HG02970 (cell line): ENCODE data around the gene LAMC3.
"Not testable (repeated sequence)": the region's sequence is repeated elsewhere in the genome, so short reads cannot be mapped to it uniquely, and the experiment has no call there.

Source experiments
- ATAC-seq: cut with Tn5 transposase; IDR thresholded peaks from one replicate; pipeline ENCODE4 v1.9.1; 2021; ENCODE audit warnings: mild to moderate bottlenecking, moderate library complexity, moderate number of reproducible peaks; ENCODE audit not compliant: unreplicated experiment, low FRiP score

Gene LAMC3

DNA sequence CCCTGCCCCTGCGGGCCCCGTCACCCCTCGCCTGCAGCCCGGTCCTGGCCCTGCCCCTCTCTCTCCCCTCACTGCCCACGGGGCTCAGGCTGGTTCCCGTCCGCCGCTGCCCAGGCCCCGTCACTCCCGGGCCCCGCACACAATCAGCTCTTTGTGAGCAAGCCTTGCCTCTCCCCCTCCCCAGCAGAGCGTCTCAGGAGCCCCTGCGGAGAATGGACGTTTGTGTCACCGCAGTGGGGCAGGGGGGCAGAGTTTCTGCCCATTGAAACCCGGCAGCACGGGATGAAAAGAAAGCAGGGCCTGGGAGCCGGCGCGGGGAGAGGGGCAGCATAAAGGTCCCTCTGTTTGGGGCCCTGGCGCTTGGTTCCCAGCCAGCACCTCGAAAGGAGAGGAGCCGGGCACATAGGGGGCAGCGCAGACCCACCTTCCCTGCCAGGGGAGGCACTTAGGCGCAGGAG, 102.9 kb downstream of the LAMC3 start:
- no peak for ATAC-seq

DNA sequence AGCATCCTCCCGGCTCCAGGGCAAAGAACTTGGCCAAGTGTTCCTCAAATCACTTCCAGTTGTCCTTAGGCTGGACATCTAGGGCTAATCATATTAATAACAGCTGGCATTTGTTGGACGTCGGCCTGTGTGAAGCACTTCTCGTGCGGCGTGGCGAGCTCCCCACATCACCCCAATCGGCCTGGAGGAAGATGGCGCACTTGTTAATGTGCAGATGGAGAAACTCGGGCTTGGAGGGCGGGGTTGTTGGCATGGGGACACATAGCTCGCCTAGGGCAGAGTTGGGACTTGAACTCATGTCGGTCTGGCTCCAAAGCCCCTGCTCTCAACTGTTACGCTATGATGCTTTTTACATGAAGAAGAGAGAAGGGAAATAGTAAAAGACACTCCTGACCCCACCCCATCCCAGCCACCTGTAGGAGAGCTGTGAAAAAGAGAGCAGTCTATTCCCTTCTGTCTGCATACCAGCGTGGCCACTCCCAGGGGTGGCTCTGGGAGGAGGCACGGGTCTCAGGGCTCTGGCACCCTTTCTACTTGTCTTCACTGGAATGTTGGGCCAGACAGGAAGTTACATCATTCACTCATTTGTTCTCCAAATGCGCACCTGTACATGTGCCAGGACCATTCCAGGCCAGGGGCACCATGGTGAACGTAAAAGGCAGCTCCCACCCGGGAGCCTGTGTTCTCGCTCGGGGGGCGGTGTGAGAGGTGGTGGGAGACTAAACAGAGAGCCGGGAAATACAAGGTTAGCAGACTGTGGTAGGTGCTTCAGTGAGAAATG, 103.6 kb downstream of the LAMC3 start:
- no peak for ATAC-seq

GRCh38 chr9:131113655-131114054, 104.7 kb downstream of the LAMC3 start:
- no peak for ATAC-seq

GRCh38 chr9:131114084-131114535, 105.1 kb downstream of the LAMC3 start:
- no peak for ATAC-seq

DNA sequence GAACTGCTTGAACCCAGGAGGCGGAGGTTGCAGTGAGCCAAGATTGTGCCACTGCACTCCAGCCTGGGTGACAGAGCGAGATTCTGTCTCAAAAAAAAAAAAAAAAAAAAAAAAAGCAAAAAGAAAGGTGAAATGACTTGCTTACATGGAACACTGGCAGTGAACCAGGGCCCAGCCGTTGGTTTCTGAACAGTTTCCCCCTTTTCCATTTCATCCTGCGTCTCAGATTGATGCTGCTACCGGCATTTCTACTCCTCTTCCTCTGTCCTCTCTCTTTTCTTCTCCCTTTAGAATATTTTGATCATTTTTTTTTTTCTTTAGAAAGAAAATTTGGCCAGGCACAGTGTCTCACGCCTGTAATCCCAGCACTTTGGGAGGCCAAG, 106.4 kb downstream of the LAMC3 start:
- ATAC-seq = not testable (repeated sequence)

DNA sequence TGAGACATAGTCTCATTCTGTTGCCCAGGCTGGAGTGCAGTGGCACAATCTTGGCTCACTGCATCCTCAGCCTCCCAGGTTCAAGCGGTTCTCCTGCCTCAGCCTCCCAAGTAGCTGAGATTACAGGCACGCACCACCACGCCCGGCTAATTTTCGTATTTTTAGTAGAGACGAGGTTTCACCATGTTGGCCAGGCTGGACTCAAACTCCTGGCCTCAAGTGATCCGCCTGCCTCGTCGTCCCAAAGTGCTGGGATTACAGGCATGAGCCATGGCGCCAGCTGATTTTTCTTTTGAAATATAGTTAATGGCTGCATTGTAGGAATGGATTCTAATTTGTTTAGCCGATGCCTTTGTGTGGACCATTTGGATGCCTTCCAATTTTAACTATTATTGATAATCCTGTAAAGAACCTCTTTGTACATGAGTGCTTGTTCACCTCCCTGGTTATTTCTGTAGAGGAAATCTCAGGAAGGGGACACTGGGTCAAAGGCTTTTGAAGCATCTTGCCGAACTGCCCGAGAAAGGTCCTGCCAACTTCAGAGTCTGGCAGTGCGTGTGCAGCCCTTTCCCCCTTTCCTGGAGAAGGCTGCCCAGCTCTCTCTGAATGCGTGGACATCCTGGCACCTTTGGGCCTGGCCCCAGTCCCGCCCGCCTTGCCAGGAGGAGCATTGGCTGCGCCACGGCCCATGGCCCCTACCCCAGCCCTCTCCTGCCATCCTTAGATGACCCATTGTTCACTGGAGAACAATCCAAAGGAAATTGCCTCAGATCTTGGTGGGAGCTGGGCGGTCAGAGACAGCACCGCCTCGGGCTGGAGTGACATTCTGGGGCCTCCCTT, 107.5 kb downstream of the LAMC3 start:
- ATAC-seq = no peak

DNA sequence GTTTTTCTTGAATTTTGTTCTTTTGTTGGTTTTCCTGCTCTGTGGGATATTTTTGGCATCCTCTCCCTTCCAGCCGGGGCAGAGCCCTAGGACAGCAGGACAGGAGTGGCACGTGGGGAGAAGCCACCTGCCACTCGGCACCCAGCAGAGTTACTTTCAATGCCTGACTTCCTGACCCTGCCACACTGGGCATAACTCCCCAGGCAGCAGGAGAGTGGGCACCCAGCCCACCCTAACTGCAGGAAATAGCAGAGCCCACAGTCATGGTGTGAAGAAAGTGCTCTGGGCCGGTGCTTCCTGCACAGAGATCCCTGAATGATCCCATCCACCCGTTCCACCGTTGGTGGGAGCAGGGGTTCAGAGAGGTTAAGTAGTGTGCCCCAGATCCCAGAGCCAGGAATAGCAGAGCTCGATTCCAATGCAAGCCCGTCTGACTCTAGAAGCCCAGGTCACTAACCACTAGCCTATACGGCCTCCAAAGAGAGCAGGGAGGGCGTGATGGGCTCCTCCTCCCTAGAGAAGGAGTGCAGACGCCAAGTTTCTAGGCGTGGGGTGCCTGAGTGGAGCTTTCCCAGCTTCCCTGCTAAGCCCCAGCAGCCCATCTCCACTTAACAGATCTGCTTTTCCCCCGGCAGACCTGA, 108.3 kb downstream of the LAMC3 start:
- ATAC-seq = no peak

DNA sequence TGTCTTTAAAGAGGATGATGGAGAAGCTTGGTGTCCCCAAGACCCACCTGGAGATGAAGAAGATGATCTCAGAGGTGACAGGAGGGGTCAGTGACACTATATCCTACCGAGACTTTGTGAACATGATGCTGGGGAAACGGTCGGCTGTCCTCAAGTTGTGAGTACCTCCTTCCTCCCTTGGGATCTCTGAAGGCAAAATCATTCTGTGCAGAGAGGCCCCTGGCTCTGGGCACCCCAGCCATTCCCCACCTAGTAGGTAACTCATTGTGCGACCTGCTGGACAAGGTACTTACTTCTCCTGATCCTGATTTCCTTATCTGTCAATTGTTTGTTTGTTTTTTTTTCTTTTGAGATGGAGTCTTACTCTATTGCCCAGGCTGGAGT, 108.8 kb downstream of the LAMC3 start:
- ATAC-seq = no peak

DNA sequence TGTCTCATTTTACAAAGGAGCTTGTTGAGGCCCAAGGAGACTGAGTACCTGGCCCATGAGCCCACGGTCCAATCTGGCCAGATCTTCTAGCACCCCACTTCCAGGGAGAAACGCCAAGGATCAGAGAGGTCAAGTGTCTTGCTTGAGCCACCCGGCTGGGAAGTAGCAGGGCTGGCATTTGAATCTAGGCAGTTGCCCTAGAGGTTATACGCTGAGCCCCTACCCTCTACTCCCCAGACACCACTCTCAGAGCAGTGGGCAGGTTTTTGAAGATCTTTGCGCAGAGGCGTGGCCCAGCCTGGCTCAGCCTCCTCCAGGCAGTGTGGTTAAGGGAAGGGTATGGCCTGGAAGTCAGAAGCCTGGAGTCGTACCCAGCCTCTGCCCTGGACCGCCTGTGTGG, 110.6 kb downstream of the LAMC3 start:
- ATAC-seq = no peak

GRCh38 chr9:131120620-131121228, 111.8 kb downstream of the LAMC3 start:
- no peak for ATAC-seq

DNA sequence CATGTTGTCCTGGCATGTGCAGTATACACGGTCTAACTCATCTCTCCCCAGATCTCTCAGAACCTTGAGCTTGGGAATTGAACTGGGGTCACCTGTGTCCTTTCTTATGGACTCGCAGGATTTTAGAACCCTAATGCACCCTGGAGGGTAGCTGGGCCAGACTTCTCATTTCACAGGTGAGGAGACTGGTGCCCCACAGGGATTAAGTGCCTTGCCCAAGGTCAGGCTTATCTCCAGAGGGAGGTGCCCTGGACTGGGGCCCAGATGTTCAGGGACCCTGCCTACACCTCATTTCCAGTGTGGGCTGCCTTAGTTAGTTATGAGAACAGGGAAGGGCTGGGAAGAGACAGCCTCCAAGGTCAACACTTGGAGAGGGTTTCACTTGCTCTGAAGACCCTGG, 112.4 kb downstream of the LAMC3 start:
- ATAC-seq = no peak

DNA sequence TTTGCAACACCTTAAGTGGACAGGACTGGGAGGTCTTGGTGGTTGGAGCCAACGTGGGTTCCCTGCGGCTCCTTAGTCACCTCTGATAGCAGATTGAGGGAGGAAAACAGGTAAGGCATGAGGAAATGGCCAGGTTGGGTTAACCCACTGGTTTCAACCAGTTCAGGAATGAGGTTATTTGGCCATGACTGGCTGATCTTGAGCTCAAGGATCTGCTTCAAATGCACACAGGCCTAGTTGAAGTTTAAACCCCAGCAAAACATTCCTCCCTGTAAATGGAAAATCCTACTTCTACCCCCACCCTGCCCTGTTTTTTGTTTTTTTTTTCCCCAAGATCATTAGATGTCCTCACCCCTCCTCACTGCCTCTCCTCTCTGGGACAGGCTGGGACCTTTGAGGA, 113.2 kb downstream of the LAMC3 start:
- ATAC-seq = no peak

- no peak for ATAC-seq
These were observed 116.0 kb downstream of the LAMC3 start for GRCh38 chr9:131125038-131125287.

DNA sequence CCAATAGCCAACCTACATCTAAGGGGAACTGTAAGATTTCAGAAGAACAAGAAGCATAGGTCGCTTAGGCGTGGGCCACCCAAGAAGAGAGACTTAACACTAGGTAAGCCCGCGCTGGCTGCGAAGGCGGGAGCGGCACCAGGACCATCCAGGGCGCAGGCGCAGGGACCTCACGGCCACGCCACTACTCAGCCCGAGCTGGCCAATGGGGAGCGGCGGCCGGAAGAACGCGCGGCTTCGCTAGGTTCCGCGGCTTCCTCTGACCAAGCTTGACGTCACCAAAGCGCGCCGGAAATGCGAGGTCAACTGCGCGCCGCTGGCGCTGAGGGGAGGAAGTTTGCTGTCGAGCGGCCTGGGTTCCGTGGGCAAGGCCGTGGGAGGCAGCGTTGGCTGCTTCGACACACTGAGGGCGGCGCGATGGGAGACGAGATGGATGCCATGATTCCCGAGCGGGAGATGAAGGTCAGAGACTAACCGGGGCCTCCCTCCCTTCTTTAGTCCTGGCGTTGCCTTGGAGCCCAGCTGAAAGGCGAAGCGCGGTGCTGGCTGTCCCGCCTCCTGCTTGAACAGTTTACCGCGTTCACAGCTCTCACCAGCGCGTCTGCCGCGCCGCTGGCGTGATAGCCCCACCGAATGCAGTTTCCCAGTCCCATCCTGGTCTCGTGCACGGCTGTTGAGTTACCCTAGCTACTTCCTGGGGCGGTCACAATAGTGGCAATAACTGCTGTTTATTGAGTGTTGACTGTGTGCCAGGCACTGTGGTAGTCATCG, 116.5 kb downstream of the LAMC3 start, which contains the start of gene NUP214:
NUP214 (plus strand) TSS at position 299 of the 771 bp plus-strand sequence; CDS start at position 418, 119 bp downstream.
- ATAC-seq = peak; percentile 97

DNA sequence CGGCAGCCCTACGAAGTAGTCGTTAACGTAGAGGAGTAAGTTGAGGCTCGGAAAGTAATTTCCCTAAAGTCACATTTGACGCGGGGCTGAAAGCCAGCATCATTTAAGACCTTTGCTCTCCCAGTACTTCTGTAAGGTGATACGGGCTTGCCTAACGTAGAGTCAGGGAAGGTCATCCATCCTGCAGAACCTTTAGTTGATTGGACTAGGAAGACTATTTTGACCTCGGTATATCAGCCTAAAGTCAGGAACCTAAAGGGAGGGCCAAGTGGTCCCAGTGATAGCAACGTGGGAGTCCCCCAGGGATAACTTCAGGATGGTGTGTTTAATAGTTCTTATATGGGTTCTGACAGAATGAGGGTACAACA, 117.1 kb downstream of the LAMC3 start:
- ATAC-seq = no peak

DNA sequence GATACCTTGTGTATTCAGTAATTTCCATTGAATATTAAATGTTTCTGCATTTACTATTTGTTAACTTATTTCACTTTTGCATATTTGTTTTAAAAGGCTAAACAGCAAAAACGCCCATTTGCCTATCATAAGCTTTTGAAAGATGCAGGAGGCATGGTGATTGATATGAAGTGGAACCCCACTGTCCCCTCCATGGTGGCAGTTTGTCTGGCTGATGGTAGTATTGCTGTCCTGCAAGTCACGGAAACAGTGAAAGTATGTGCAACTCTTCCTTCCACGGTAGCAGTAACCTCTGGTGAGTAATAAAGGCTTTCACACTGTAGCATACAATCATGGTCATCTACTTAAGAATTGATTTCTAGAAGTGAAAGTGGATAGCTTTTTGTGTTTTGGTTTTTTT, 120.2 kb downstream of the LAMC3 start:
- no peak for ATAC-seq

DNA sequence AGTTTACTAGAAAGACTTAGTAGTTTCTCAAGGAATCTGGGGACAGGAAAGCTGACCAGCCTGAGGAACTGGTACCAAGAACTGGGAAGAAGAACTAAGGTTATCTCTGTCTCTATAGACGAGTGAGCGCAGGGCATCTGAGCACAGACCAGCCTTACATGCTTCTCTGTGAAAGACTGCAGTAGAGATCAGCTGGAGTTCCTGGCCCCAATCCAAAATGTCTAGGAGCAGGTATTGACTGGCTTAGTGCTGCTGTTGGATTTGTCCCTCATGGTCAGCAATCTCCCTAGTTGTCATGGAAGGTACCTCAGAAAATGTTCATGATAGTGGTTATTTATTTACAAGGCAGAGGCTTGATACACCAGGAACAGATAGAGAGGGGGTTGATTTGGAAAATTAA, 129.7 kb downstream of the LAMC3 start:
- ATAC-seq = no peak

- no peak for ATAC-seq
These were observed 131.1 kb downstream of the LAMC3 start for GRCh38 chr9:131140112-131140511.

GRCh38 chr9:131140550-131140949, 131.6 kb downstream of the LAMC3 start:
- ATAC-seq = no peak

- no peak for ATAC-seq
These were observed 133.2 kb downstream of the LAMC3 start for GRCh38 chr9:131142160-131142559.
